GM12878 (cell line): ENCODE data around the gene HMOX1. TPM values are rescaled to one million over a fixed set of nuclear protein-coding genes. Genes with fewer than 3 reads are reported as not detected.

ENCODE experiments used
- BRCA1 ChIP-seq: IDR thresholded peaks from 2 replicates; pipeline ENCODE4 v1.6.1; 2011; ENCODE audit warnings: low read depth, low read length, improper control_type of control experiment
- EZH2 ChIP-seq: IDR thresholded peaks from 2 replicates; pipeline ENCODE4 v1.6.1; 2012; ENCODE audit warnings: low read depth, mild to moderate bottlenecking, control low read depth, inconsistent platforms, low read length, borderline replicate concordance; ENCODE audit not compliant: control insufficient read depth
- GABPA ChIP-seq: IDR thresholded peaks from 2 replicates; pipeline ENCODE4 v1.6.1; 2014; ENCODE audit warnings: antibody characterized with exemption, low read depth, mild to moderate bottlenecking, inconsistent platforms
- MTA2 ChIP-seq: fragments of 450-650 bp; IDR thresholded peaks from 2 replicates; pipeline ENCODE4 v1.6.1; 2016; ENCODE audit warnings: low read depth, mild to moderate bottlenecking, moderate library complexity
- NBN ChIP-seq: fragments of 450-650 bp; IDR thresholded peaks from 2 replicates; pipeline ENCODE4 v1.6.1; 2016
- NR2F1 ChIP-seq: fragments of 450-650 bp; conservative IDR thresholded peaks from 2 replicates; pipeline ENCODE4 v1.6.1; 2017; ENCODE audit warnings: mild to moderate bottlenecking
- PAX8 ChIP-seq: fragments of 450-650 bp; IDR thresholded peaks from 2 replicates; pipeline ENCODE4 v1.6.1; 2017; ENCODE audit warnings: mild to moderate bottlenecking, moderate library complexity
- SPI1 ChIP-seq: IDR thresholded peaks from 2 replicates; pipeline ENCODE4 v1.6.1; 2011; ENCODE audit warnings: low read depth, mild to moderate bottlenecking, low read length, moderate library complexity, borderline replicate concordance; ENCODE audit not compliant: insufficient read depth
- SRF ChIP-seq, 2 experiments: IDR thresholded peaks; 2 replicates each; pipeline ENCODE4 v1.6.1; 2011; ENCODE audit warnings: low read depth in 2 of 2, low read length in 2 of 2, mild to moderate bottlenecking in 1 of 2, moderate library complexity in 1 of 2
- TBL1XR1 ChIP-seq: IDR thresholded peaks from 2 replicates; pipeline ENCODE4 v1.6.1; 2012; ENCODE audit warnings: low read depth, low read length, improper control_type of control experiment
- YY1 ChIP-seq: IDR thresholded peaks from 2 replicates; pipeline ENCODE4 v1.6.1; 2011; ENCODE audit warnings: low read depth, mild to moderate bottlenecking, low read length
- ZNF274 ChIP-seq: IDR thresholded peaks from one replicate; pipeline ENCODE4 v1.8.0; 2011; ENCODE audit not compliant: insufficient read length, insufficient read depth
- ZNF384 ChIP-seq: IDR thresholded peaks from 2 replicates; pipeline ENCODE4 v1.6.1; 2012; ENCODE audit warnings: low read depth, mild to moderate bottlenecking, low read length, improper control_type of control experiment, borderline replicate concordance
- polyA plus RNA-seq, 11 experiments: library from polyadenylated mRNA; depleted of rRNA in 4 of 11; unstranded in 6 of 11; stranded (reverse) in 5 of 11; fragments of >200 nt; fragmentation: Nextera tagmentation in 4 of 11; fragmentation: Illumina TruSeq in 1 of 11; extraction: Ambion mirVana in 4 of 11; extraction: Trizol in 1 of 11; gene quantifications; 1 replicate in 1 of 11; 2 replicates in 10 of 11; pipeline versions ENCODE4 v1.2.1 to v1.2.3, GENCODE V29; 2011 to 2016; ENCODE audit warnings: inconsistent platforms in 2 of 11, missing spikeins in 2 of 11, low read depth in 1 of 11
- total RNA-seq, 4 experiments: library from RNA; depleted of rRNA in 3 of 4; stranded (reverse); fragments of >200 nt in 3 of 4; fragmentation: Illumina TruSeq in 1 of 4; extraction: Trizol in 1 of 4; gene quantifications; 2 replicates each; pipeline versions ENCODE4 v1.2.1 to v1.2.3, GENCODE V29; 2013 to 2021
- TF ChIP-seq, protein P1 (sequence below): fragments of 450-650 bp; IDR thresholded peaks from 2 replicates; pipeline ENCODE4 v1.6.1; 2017; ENCODE audit warnings: mild to moderate bottlenecking, moderate library complexity
- TF ChIP-seq, protein P2 (sequence below): fragments of 450-650 bp; IDR thresholded peaks from 2 replicates; pipeline ENCODE4 v1.6.1; 2017; ENCODE audit warnings: mild to moderate bottlenecking, low read depth, inconsistent platforms; ENCODE audit not compliant: poor library complexity, severe bottlenecking
- TF ChIP-seq, protein P3 (sequence below): fragments of 450-650 bp; IDR thresholded peaks from 2 replicates; pipeline ENCODE4 v1.6.1; 2017; ENCODE audit warnings: mild to moderate bottlenecking
- TF ChIP-seq, protein P4 (sequence below): fragments of 450-650 bp; conservative IDR thresholded peaks from 2 replicates; pipeline ENCODE4 v1.6.1; 2017; ENCODE audit warnings: mild to moderate bottlenecking, moderate library complexity
- TF ChIP-seq, protein P5 (sequence below): fragments of 150-350 bp; IDR thresholded peaks from 2 replicates; pipeline ENCODE4 v1.6.1; 2014; ENCODE audit warnings: mild to moderate bottlenecking, low read depth, low read length

The HMOX1 gene
- total and polyA plus RNA-seq, 10 of the 15 experiments (the other 5 are each of a cell fraction or from before 2014, with no cell fraction given): 1.5 to 36.7 (median 18.8) TPM

DNA sequence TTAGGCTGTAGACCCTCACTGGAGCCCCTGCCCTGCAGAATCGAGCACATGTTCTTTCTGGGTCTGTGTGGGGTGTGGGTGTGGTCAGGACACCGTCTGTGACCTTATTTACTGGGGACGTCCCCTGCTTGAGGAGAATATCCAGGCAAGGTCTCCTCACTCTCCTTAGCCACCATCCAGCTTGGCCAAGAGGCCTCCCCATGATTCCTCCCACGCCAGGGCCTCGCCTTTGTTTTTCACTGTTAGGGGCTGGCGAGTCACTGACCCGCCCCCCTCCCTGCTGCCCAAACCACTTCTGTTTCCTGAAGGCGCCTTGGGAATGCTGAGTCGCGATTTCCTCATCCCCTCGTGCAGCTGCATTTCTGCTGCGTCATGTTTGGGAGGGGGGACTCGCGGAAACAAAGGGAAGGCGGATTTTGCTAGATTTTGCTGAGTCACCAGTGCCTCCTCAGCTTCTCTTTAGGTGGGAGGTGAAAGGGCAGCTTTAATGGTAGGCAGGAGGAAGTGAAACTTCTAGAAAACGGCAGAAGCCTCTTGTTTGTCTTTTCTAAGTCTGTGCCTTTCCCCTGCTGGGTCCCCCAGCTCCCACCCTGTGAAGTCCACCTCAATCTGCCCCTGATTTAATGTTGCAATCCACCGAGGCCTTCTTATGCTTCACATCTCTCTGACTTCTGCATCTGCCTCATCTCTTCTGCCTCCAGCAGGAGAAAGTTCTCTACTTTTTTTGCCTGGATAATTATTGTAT is 4.0 kb upstream of the HMOX1 start (continued):
- TF ChIP-seq, protein P1, sequence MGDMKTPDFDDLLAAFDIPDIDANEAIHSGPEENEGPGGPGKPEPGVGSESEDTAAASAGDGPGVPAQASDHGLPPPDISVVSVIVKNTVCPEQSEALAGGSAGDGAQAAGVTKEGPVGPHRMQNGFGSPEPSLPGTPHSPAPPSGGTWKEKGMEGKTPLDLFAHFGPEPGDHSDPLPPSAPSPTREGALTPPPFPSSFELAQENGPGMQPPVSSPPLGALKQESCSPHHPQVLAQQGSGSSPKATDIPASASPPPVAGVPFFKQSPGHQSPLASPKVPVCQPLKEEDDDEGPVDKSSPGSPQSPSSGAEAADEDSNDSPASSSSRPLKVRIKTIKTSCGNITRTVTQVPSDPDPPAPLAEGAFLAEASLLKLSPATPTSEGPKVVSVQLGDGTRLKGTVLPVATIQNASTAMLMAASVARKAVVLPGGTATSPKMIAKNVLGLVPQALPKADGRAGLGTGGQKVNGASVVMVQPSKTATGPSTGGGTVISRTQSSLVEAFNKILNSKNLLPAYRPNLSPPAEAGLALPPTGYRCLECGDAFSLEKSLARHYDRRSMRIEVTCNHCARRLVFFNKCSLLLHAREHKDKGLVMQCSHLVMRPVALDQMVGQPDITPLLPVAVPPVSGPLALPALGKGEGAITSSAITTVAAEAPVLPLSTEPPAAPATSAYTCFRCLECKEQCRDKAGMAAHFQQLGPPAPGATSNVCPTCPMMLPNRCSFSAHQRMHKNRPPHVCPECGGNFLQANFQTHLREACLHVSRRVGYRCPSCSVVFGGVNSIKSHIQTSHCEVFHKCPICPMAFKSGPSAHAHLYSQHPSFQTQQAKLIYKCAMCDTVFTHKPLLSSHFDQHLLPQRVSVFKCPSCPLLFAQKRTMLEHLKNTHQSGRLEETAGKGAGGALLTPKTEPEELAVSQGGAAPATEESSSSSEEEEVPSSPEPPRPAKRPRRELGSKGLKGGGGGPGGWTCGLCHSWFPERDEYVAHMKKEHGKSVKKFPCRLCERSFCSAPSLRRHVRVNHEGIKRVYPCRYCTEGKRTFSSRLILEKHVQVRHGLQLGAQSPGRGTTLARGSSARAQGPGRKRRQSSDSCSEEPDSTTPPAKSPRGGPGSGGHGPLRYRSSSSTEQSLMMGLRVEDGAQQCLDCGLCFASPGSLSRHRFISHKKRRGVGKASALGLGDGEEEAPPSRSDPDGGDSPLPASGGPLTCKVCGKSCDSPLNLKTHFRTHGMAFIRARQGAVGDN: peak; percentile 90
- TF ChIP-seq GABPA: no peak
- TF ChIP-seq NR2F1: peak; percentile 99
- TF ChIP-seq ZNF274: no peak
- peak; percentile 71; the same call in 1 of the 2 replicates for TF ChIP-seq YY1
- TF ChIP-seq ZNF384: no peak
- TF ChIP-seq, protein P2, sequence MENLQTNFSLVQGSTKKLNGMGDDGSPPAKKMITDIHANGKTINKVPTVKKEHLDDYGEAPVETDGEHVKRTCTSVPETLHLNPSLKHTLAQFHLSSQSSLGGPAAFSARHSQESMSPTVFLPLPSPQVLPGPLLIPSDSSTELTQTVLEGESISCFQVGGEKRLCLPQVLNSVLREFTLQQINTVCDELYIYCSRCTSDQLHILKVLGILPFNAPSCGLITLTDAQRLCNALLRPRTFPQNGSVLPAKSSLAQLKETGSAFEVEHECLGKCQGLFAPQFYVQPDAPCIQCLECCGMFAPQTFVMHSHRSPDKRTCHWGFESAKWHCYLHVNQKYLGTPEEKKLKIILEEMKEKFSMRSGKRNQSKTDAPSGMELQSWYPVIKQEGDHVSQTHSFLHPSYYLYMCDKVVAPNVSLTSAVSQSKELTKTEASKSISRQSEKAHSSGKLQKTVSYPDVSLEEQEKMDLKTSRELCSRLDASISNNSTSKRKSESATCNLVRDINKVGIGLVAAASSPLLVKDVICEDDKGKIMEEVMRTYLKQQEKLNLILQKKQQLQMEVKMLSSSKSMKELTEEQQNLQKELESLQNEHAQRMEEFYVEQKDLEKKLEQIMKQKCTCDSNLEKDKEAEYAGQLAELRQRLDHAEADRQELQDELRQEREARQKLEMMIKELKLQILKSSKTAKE: peak; percentile 87
- TF ChIP-seq SPI1: peak; percentile 99
- TF ChIP-seq, protein P3, sequence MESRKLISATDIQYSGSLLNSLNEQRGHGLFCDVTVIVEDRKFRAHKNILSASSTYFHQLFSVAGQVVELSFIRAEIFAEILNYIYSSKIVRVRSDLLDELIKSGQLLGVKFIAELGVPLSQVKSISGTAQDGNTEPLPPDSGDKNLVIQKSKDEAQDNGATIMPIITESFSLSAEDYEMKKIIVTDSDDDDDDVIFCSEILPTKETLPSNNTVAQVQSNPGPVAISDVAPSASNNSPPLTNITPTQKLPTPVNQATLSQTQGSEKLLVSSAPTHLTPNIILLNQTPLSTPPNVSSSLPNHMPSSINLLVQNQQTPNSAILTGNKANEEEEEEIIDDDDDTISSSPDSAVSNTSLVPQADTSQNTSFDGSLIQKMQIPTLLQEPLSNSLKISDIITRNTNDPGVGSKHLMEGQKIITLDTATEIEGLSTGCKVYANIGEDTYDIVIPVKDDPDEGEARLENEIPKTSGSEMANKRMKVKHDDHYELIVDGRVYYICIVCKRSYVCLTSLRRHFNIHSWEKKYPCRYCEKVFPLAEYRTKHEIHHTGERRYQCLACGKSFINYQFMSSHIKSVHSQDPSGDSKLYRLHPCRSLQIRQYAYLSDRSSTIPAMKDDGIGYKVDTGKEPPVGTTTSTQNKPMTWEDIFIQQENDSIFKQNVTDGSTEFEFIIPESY: no peak
- TF ChIP-seq NBN: peak; percentile 96
- peak; percentile 93 for TF ChIP-seq MTA2
- TF ChIP-seq EZH2: no peak
- TF ChIP-seq PAX8: no peak
- TF ChIP-seq, protein P4, sequence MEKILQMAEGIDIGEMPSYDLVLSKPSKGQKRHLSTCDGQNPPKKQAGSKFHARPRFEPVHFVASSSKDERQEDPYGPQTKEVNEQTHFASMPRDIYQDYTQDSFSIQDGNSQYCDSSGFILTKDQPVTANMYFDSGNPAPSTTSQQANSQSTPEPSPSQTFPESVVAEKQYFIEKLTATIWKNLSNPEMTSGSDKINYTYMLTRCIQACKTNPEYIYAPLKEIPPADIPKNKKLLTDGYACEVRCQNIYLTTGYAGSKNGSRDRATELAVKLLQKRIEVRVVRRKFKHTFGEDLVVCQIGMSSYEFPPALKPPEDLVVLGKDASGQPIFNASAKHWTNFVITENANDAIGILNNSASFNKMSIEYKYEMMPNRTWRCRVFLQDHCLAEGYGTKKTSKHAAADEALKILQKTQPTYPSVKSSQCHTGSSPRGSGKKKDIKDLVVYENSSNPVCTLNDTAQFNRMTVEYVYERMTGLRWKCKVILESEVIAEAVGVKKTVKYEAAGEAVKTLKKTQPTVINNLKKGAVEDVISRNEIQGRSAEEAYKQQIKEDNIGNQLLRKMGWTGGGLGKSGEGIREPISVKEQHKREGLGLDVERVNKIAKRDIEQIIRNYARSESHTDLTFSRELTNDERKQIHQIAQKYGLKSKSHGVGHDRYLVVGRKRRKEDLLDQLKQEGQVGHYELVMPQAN: peak; percentile 70
- TF ChIP-seq SRF (IDR thresholded peaks at IDR 0.05; ENCODE audit: low read depth in 2 of 2, low read length in 2 of 2): 0 out of 4 replicates have a peak, but pooled peaks of 1 of the 2 experiments have one; percentile 37
- TF ChIP-seq, protein P5, sequence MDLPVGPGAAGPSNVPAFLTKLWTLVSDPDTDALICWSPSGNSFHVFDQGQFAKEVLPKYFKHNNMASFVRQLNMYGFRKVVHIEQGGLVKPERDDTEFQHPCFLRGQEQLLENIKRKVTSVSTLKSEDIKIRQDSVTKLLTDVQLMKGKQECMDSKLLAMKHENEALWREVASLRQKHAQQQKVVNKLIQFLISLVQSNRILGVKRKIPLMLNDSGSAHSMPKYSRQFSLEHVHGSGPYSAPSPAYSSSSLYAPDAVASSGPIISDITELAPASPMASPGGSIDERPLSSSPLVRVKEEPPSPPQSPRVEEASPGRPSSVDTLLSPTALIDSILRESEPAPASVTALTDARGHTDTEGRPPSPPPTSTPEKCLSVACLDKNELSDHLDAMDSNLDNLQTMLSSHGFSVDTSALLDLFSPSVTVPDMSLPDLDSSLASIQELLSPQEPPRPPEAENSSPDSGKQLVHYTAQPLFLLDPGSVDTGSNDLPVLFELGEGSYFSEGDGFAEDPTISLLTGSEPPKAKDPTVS: peak; percentile 98
- TF ChIP-seq BRCA1: no peak
- peak; percentile 69; the same call in 1 of the 2 replicates for TF ChIP-seq TBL1XR1
